C4-2B (cell line): ENCODE data around the gene OR4K2.

Source experiments
- H3K27ac ChIP-seq: fragments of 450-650 bp; 2 replicates; pipeline ENCODE4 v1.5.1; 2017
- CTCF ChIP-seq: fragments of 450-650 bp; conservative IDR thresholded peaks from 2 replicates; pipeline ENCODE4 v1.5.1; 2017; ENCODE audit warnings: mild to moderate bottlenecking
- ZFX ChIP-seq: fragments of 450-650 bp; IDR thresholded peaks from 2 replicates; pipeline ENCODE4 v1.6.1; 2017

OR4K2 gene

GRCh38 chr14:19878029-19878642 is 3.2 kb downstream of the OR4K2 start:
- TF ChIP-seq CTCF = peak; percentile 92
- no peak for TF ChIP-seq ZFX
- H3K27ac ChIP-seq = no peak overlapping the region

GRCh38 chr14:19895282-19895681 is 20.3 kb downstream of the OR4K2 start:
- TF ChIP-seq CTCF (no peak), ZFX (no peak)
- H3K27ac ChIP-seq = no peak overlapping the region

- TF ChIP-seq ZFX (no peak), CTCF (no peak)
- no peak overlapping the region for H3K27ac ChIP-seq
These were observed 26.1 kb downstream of the OR4K2 start for GRCh38 chr14:19900999-19901398.

GRCh38 chr14:19902409-19902808 is 27.5 kb downstream of the OR4K2 start:
- no peak for TF ChIP-seq CTCF
- no peak for TF ChIP-seq ZFX
- H3K27ac ChIP-seq = no peak overlapping the region

GRCh38 chr14:19906665-19907064 is 31.7 kb downstream of the OR4K2 start:
- TF ChIP-seq ZFX (no peak), CTCF (no peak)
- H3K27ac ChIP-seq = no peak overlapping the region

- no peak overlapping the region for H3K27ac ChIP-seq
- no peak for TF ChIP-seq CTCF
- TF ChIP-seq ZFX = no peak
These were observed 36.2 kb downstream of the OR4K2 start for GRCh38 chr14:19911114-19911513.

- no peak overlapping the region for H3K27ac ChIP-seq
- TF ChIP-seq ZFX (no peak), CTCF (no peak)
These were observed 42.3 kb downstream of the OR4K2 start for GRCh38 chr14:19917243-19917642.
